GM12878 (cell line): ENCODE results near the gene SF3B5. TPM values are rescaled to one million over a fixed set of nuclear protein-coding genes. Genes with fewer than 3 reads are reported as not detected.

ENCODE experiments used
- ATAC-seq: fragments of 200-7000 bp; cut with Tn5 transposase; 3 replicates; pipeline ENCODE4 v1.9.1; 2020; ENCODE audit warnings: mild to moderate bottlenecking, moderate library complexity
- BruUV-seq: library from RNA; stranded (reverse); fragments of 400-500 nt; replicated peaks from 2 replicates; lab custom pipeline; 2021; lab: Mats Ljungman, UMichigan
- CTCF ChIA-PET: fragments of 300-600 bp; sonication (Branson Sonifier 250); formaldehyde crosslinking; extraction: SDS; loops from one replicate; lab custom pipeline; 2021; ENCODE audit warnings: inconsistent platforms; lab: Yijun Ruan, JAX
- POLR2A ChIA-PET: fragments of 350-600 bp; formaldehyde crosslinking; extraction: SDS; loops from one replicate; lab custom pipeline; 2021; ENCODE audit warnings: inconsistent platforms; lab: Charles Lee
- RAD21 ChIA-PET: fragments of 300-600 bp; sonication (Branson Sonifier 250); formaldehyde crosslinking; loops from one replicate; lab custom pipeline; 2023; ENCODE audit warnings: antibody characterized with exemption; ENCODE audit not compliant: unreplicated experiment; lab: Charles Lee
- SMC1A ChIA-PET: fragments of 300-600 bp; sonication (Branson Sonifier 250); formaldehyde crosslinking; loops from one replicate; lab custom pipeline; 2023; ENCODE audit not compliant: unreplicated experiment, uncharacterized antibody; lab: Charles Lee
- DNase-seq: peaks from one replicate; pipeline ENCODE4 v3.0.0-alpha.2; 2011; ENCODE audit warnings: low read depth, low spot score
- FAIRE-seq: peaks from 3 replicates; lab custom pipeline; 2011; peaks lifted over from hg19 to GRCh38; lab: Jason Lieb, UNC
- H2AFZ ChIP-seq: 2 replicates; pipeline ENCODE4 v1.6.0; 2011; ENCODE audit warnings: low read depth, low read length, control low read depth; ENCODE audit not compliant: control insufficient read depth
- H3K27ac ChIP-seq: 2 replicates; pipeline ENCODE4 v1.5.1; 2011; ENCODE audit warnings: control low read depth; ENCODE audit not compliant: control insufficient read depth, insufficient read depth
- H3K27me3 ChIP-seq, 2 experiments: replicated peaks in 1 of 2; 2 replicates each; pipeline versions ENCODE4 v1.6.0 to v1.6.1; 2011; ENCODE audit warnings: low read length in 1 of 2; ENCODE audit not compliant: control insufficient read depth in 2 of 2, insufficient read depth in 2 of 2
- H3K36me3 ChIP-seq, 2 experiments: 2 replicates each; pipeline ENCODE4 v1.5.1; 2011; ENCODE audit warnings: low read length in 1 of 2; ENCODE audit not compliant: control insufficient read depth in 2 of 2, insufficient read depth in 2 of 2
- H3K4me1 ChIP-seq: 2 replicates; pipeline ENCODE4 v1.6.1; 2011; ENCODE audit warnings: mild to moderate bottlenecking, low read length, moderate library complexity, mixed read lengths; ENCODE audit not compliant: control insufficient read depth, insufficient read depth
- H3K4me2 ChIP-seq: 2 replicates; pipeline ENCODE4 v1.6.0; 2011; ENCODE audit warnings: control low read depth; ENCODE audit not compliant: control insufficient read depth, insufficient read depth
- H3K4me3 ChIP-seq: fragments of 200-600 bp; sonication (generic); 2 replicates; pipeline ENCODE4 v1.5.1; 2016
- H3K79me2 ChIP-seq: 2 replicates; pipeline ENCODE4 v1.6.0; 2011; ENCODE audit warnings: low read length; ENCODE audit not compliant: control insufficient read depth, insufficient read depth
- H3K9ac ChIP-seq: 2 replicates; pipeline ENCODE4 v1.8.0; 2011; ENCODE audit warnings: low read length, control low read depth, mixed read lengths; ENCODE audit not compliant: control insufficient read depth, insufficient read depth
- H3K9me3 ChIP-seq: replicated peaks from 3 replicates; pipeline ENCODE4 v1.5.1; 2011; ENCODE audit warnings: mild to moderate bottlenecking, low read length; ENCODE audit not compliant: control insufficient read depth, insufficient read depth
- H4K20me1 ChIP-seq: 2 replicates; pipeline ENCODE4 v1.6.0; 2011; ENCODE audit not compliant: control insufficient read depth, insufficient read depth
- ATF2 ChIP-seq: IDR thresholded peaks from 2 replicates; pipeline ENCODE4 v1.6.1; 2012; ENCODE audit warnings: low read length, inconsistent platforms
- ATF7 ChIP-seq: fragments of 450-650 bp; IDR thresholded peaks from 2 replicates; pipeline ENCODE4 v1.6.1; 2016; ENCODE audit warnings: low read depth, mild to moderate bottlenecking
- BHLHE40 ChIP-seq, 2 experiments: fragments of 450-650 bp in 1 of 2; IDR thresholded peaks; 2 replicates each; pipeline ENCODE4 v1.6.1; 2011 to 2017; ENCODE audit warnings: low read depth in 2 of 2, borderline replicate concordance in 1 of 2, improper control_type of control experiment in 1 of 2, low read length in 1 of 2, mild to moderate bottlenecking in 1 of 2
- CREM ChIP-seq: IDR thresholded peaks from 2 replicates; pipeline ENCODE4 v1.6.1; 2014; ENCODE audit warnings: antibody characterized with exemption, low read depth
- DPF2 ChIP-seq: fragments of 450-650 bp; IDR thresholded peaks from 2 replicates; pipeline ENCODE4 v1.6.1; 2017; ENCODE audit warnings: mild to moderate bottlenecking
- FOXM1 ChIP-seq: IDR thresholded peaks from 2 replicates; pipeline ENCODE4 v1.6.1; 2012; ENCODE audit warnings: low read depth, mild to moderate bottlenecking, inconsistent platforms, low read length, moderate library complexity
- JUNB ChIP-seq: IDR thresholded peaks from 2 replicates; pipeline ENCODE4 v1.6.1; 2016; ENCODE audit warnings: antibody characterized with exemption, mild to moderate bottlenecking
- NBN ChIP-seq: fragments of 450-650 bp; IDR thresholded peaks from 2 replicates; pipeline ENCODE4 v1.6.1; 2016
- NFIC ChIP-seq: IDR thresholded peaks from 2 replicates; pipeline ENCODE4 v1.6.1; 2012; ENCODE audit warnings: low read depth, mild to moderate bottlenecking, inconsistent platforms, low read length, moderate library complexity
- RUNX3 ChIP-seq: IDR thresholded peaks from 2 replicates; pipeline ENCODE4 v1.6.1; 2012; ENCODE audit warnings: low read length, inconsistent platforms
- SREBF2 ChIP-seq: IDR thresholded peaks from 2 replicates; pipeline ENCODE4 v1.6.1; 2012; ENCODE audit warnings: mild to moderate bottlenecking, low read length
- TCF12 ChIP-seq: IDR thresholded peaks from 2 replicates; pipeline ENCODE4 v1.6.1; 2011; ENCODE audit warnings: low read depth, mild to moderate bottlenecking, low read length
- TCF3 ChIP-seq: IDR thresholded peaks from 2 replicates; pipeline ENCODE4 v1.6.1; 2012; ENCODE audit warnings: low read depth, mild to moderate bottlenecking, low read length, borderline replicate concordance; ENCODE audit not compliant: insufficient read depth
- TCF7 ChIP-seq: IDR thresholded peaks from 2 replicates; pipeline ENCODE4 v1.6.1; 2014; ENCODE audit warnings: antibody characterized with exemption, borderline replicate concordance
- YBX1 ChIP-seq: fragments of 450-650 bp; IDR thresholded peaks from 2 replicates; pipeline ENCODE4 v1.6.1; 2016; ENCODE audit warnings: antibody characterized with exemption
- ZBED1 ChIP-seq: IDR thresholded peaks from 2 replicates; pipeline ENCODE4 v1.6.1; 2016; ENCODE audit warnings: borderline replicate concordance
- ZNF24 ChIP-seq: fragments of 450-650 bp; IDR thresholded peaks from 2 replicates; pipeline ENCODE4 v1.6.1; 2017; ENCODE audit warnings: antibody characterized with exemption, mild to moderate bottlenecking
- ZNF622 ChIP-seq: fragments of 450-650 bp; IDR thresholded peaks from 2 replicates; pipeline ENCODE4 v1.6.1; 2017; ENCODE audit warnings: mild to moderate bottlenecking, inconsistent platforms
- WGBS: methylation state at CpG from one replicate; pipeline ENCODE4 v1.1.6; 2016; ENCODE audit warnings: low lambda C conversion rate; ENCODE audit not compliant: insufficient replicate concordance, insufficient coverage; ENCODE audit errors: missing lambda C conversion rate; 5-methylcytosine and 5-hydroxymethylcytosine counted together
- in situ Hi-C: fragments of 300-500 bp; cut with MboI; formaldehyde crosslinking; loops from 9 replicates; pipeline ENCODE4 v1.14.3; 2018; ENCODE audit warnings: mixed read lengths
- intact Hi-C: fragments of 100-400 bp; cut with micrococcal nuclease; formaldehyde crosslinking; loops from one replicate; pipeline ENCODE4 v1.14.2; 2022; ENCODE audit not compliant: unreplicated experiment
- polyA plus RNA-seq, 11 experiments: library from polyadenylated mRNA; depleted of rRNA in 4 of 11; unstranded in 6 of 11; stranded (reverse) in 5 of 11; fragments of >200 nt; fragmentation: Nextera tagmentation in 4 of 11; fragmentation: Illumina TruSeq in 1 of 11; extraction: Ambion mirVana in 4 of 11; extraction: Trizol in 1 of 11; gene quantifications; 1 replicate in 1 of 11; 2 replicates in 10 of 11; pipeline versions ENCODE4 v1.2.1 to v1.2.3, GENCODE V29; 2011 to 2016; ENCODE audit warnings: inconsistent platforms in 2 of 11, missing spikeins in 2 of 11, low read depth in 1 of 11
- total RNA-seq, 4 experiments: library from RNA; depleted of rRNA in 3 of 4; stranded (reverse); fragments of >200 nt in 3 of 4; fragmentation: Illumina TruSeq in 1 of 4; extraction: Trizol in 1 of 4; gene quantifications; 2 replicates each; pipeline versions ENCODE4 v1.2.1 to v1.2.3, GENCODE V29; 2013 to 2021

SF3B5 gene
- total and polyA plus RNA-seq, 10 of the 15 experiments (the other 5 are each of a cell fraction or from before 2014, with no cell fraction given), result 220 to 864 (median 341) TPM

DNA sequence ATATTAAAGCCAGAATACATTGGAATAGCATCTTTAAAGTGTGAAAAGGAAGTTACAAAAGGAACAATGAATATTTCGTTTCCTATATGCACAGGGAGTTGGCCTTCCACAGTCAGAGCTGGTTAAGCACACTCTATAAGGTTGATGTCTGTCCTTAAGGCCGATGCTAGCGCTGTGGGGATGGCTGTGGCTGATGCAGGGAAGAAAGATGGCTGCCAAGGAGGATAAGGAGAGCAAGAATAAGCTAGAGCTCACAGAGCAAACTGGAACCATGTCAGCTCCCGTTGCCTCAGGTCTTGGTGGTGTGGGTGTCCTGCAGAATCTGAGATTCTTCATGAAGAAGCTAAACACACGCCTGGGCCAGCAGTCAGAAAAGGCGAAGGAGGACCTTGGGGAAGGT lies 34.1 kb upstream of the SF3B5 start:
- H3K27me3 ChIP-seq, result no peaks in the 10 kb centered on the region
- DNase-seq, result no peak
- no peaks in the 10 kb centered on the region for H3K79me2 ChIP-seq
- H3K9ac ChIP-seq, result no peak overlapping the region
- no peaks in the 10 kb centered on the region for H3K9me3 ChIP-seq
- intact Hi-C loops, result no loop called here
- ChIA-PET POLR2A (interaction anchor here (0.6 kb wide), 2 partner anchors 9 to 26 kb away, joined by 3 read pairs; no protein-coding TSS in a partner anchor), CTCF (interaction anchor here (0.5 to 3.7 kb wide), 5 partner anchors 24 to 90 kb away, joined by 3 to 12 read pairs (median 3); no protein-coding TSS in a partner anchor), SMC1A (interaction anchor here (0.8 to 2.6 kb wide), 6 partner anchors 14 to 88 kb away, joined by 3 to 9 read pairs (median 6); no protein-coding TSS in a partner anchor)
- no peaks in the 10 kb centered on the region for H3K36me3 ChIP-seq
- H2AFZ ChIP-seq, result peak overlapping the region; percentile 6
- no peaks in the 10 kb centered on the region for H4K20me1 ChIP-seq
- no TSS peak for BruUV-seq
- TF ChIP-seq ZNF622, result no peak
- TF ChIP-seq TCF3, result no peak
- TF ChIP-seq NBN, result no peak
- TF ChIP-seq SREBF2, result no peak
- no peak for TF ChIP-seq YBX1
- no peak for TF ChIP-seq CREM
- TF ChIP-seq, all 136 proteins: peak for 0
- no peak for ATAC-seq
- Histone ChIP-seq H3K4me2 (no peak overlapping the region), H3K27ac (no peak overlapping the region), H3K4me3 (no peak overlapping the region), H3K4me1 (peaks cover 5% of the 10 kb centered on the region)
- RAD21 ChIA-PET, result interaction anchor here (0.8 to 1.0 kb wide), 2 partner anchors 11 to 61 kb away, joined by 3 read pairs; no protein-coding TSS in a partner anchor
- in situ Hi-C loops, result no loop called here
- FAIRE-seq, result no peak
- 69% methylated on average over 6 of the region's 6 CpGs for WGBS

DNA sequence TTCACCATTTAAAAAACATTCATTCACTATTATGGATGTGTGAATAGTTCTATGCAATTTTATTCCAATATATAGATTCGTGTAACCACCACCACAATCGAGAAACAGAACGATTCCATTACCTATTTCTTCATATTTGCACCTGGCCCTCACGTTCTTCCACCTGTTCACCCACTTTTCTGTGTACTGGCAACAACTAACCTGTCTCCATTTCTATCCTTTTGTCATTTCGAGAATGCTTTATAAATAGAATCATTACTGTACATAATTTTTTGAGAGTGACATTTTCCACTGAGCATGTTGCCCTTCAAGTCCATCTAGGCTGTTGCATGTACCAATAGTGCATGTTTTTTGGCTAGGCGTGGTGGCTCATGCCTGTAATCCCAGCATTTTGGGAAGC lies 31.7 kb upstream of the SF3B5 start:
- no peak overlapping the region; the same call in 1 of the 2 replicates for H2AFZ ChIP-seq
- no peak overlapping the region for H3K4me2 ChIP-seq
- H3K4me1 ChIP-seq, result peaks cover 5% of the 10 kb centered on the region
- BruUV-seq, result no TSS peak
- SMC1A ChIA-PET, result interaction anchor here (0.6 to 2.6 kb wide), 10 partner anchors 9 to 92 kb away, joined by 3 to 9 read pairs (median 4); no protein-coding TSS in a partner anchor
- H3K36me3 ChIP-seq, result no peaks in the 10 kb centered on the region
- no peaks in the 10 kb centered on the region for H3K9me3 ChIP-seq
- no peak overlapping the region for H3K4me3 ChIP-seq
- H3K27me3 ChIP-seq, result no peaks in the 10 kb centered on the region
- POLR2A ChIA-PET, result interaction anchor here (0.6 to 1.2 kb wide), 4 partner anchors 12 to 356 kb away, joined by 3 to 4 read pairs (median 3); no protein-coding TSS in a partner anchor
- FAIRE-seq (no peak), DNase-seq (no peak), ATAC-seq (peak; percentile 21)
- intact Hi-C loops, result no loop called here
- no peak overlapping the region for H3K9ac ChIP-seq
- no peak overlapping the region for H3K27ac ChIP-seq
- in situ Hi-C loops, result no loop called here
- no peaks in the 10 kb centered on the region for H4K20me1 ChIP-seq
- no peaks in the 10 kb centered on the region for H3K79me2 ChIP-seq
- CTCF ChIA-PET, result interaction anchor here (1.1 to 3.7 kb wide), 4 partner anchors 17 to 92 kb away, joined by 3 to 12 read pairs (median 4); no protein-coding TSS in a partner anchor
- RAD21 ChIA-PET, result interaction anchor here (1.0 to 1.2 kb wide), 3 partner anchors 20 to 354 kb away, joined by 3 to 5 read pairs (median 3); no protein-coding TSS in a partner anchor
- WGBS, result 36% methylated on average over 6 of the region's 6 CpGs
- TF ChIP-seq TCF12, result 0 out of 2 replicates have a peak, but pooled peaks have one; percentile 44
- TF ChIP-seq ZBED1, result peak; percentile 58; the same call in 1 of the 2 replicates
- TF ChIP-seq ZNF24, result no peak
- TF ChIP-seq DPF2, result no peak
- peak; percentile 57 for TF ChIP-seq ATF2
- 0 out of 2 replicates have a peak, but pooled peaks have one; percentile 15 for TF ChIP-seq ATF7
- TF ChIP-seq BHLHE40 (IDR thresholded peaks at IDR 0.05; ENCODE audit: borderline replicate concordance in 1 of 2, low read depth in 2 of 2, low read length in 1 of 2), result peak; percentile 26 to 62; a peak in 2 of 4 replicates
- TF ChIP-seq RUNX3, result peak; percentile 70
- peak; percentile 73; the same call in 1 of the 2 replicates for TF ChIP-seq FOXM1
- TF ChIP-seq JUNB, result peak; percentile 74
- peak; percentile 64 for TF ChIP-seq NFIC
- TF ChIP-seq TCF7, result no peak
- peak; percentile 40 for TF ChIP-seq CREM
